H1 (cell line): ENCODE results near the gene SCNN1G. TPM values are rescaled to one million over a fixed set of nuclear protein-coding genes. Genes with fewer than 3 reads are reported as not detected.

ENCODE experiments used
- CTCF ChIA-PET: fragments of 300-600 bp; sonication (Branson Sonifier 250); formaldehyde crosslinking; loops from one replicate; lab custom pipeline; 2021; ENCODE audit not compliant: partially characterized antibody; lab: Charles Lee
- POLR2A ChIA-PET: fragments of 300-600 bp; sonication (Branson Sonifier 250); formaldehyde crosslinking; loops from one replicate; lab custom pipeline; 2021; ENCODE audit warnings: inconsistent platforms; ENCODE audit not compliant: partially characterized antibody; lab: Charles Lee
- DNase-seq, 2 experiments: peaks; one replicate each; pipeline versions ENCODE4 v3.0.0 to v3.0.0-alpha.2; 2010 to 2022; ENCODE audit warnings: low spot score in 2 of 2, low read depth in 1 of 2, mixed read lengths in 1 of 2
- FAIRE-seq: peaks from 2 replicates; lab custom pipeline; 2011; peaks lifted over from hg19 to GRCh38; lab: Jason Lieb, UNC
- H2AFZ ChIP-seq: 2 replicates; pipeline ENCODE4 v1.8.1; 2012; ENCODE audit warnings: low read length, inconsistent platforms
- H2AK5ac ChIP-seq: 2 replicates; pipeline ENCODE4 v1.6.1; 2013; ENCODE audit warnings: low read depth, low read length
- H2BK120ac ChIP-seq: replicated peaks from 2 replicates; pipeline ENCODE3; 2013; ENCODE audit warnings: low read depth, low read length, inconsistent platforms
- H2BK12ac ChIP-seq: 2 replicates; pipeline ENCODE4 v1.6.1; 2013; ENCODE audit warnings: low read depth, low read length
- H2BK15ac ChIP-seq: 2 replicates; pipeline ENCODE4 v1.6.1; 2013; ENCODE audit warnings: low read length
- H2BK20ac ChIP-seq: 2 replicates; pipeline ENCODE4 v1.6.1; 2013; ENCODE audit warnings: low read length
- H2BK5ac ChIP-seq: 2 replicates; pipeline ENCODE4 v1.6.1; 2013; ENCODE audit warnings: low read depth, low read length
- H3K14ac ChIP-seq: 2 replicates; pipeline ENCODE4 v1.6.1; 2013; ENCODE audit warnings: inconsistent platforms; ENCODE audit not compliant: insufficient read length
- H3K18ac ChIP-seq: 2 replicates; pipeline ENCODE4 v1.6.1; 2013; ENCODE audit warnings: low read length; ENCODE audit errors: extremely low read depth
- H3K23ac ChIP-seq: 2 replicates; pipeline ENCODE4 v1.6.1; 2013; ENCODE audit warnings: inconsistent platforms; ENCODE audit not compliant: insufficient read length
- H3K23me2 ChIP-seq: 2 replicates; pipeline ENCODE4 v1.6.1; 2013; ENCODE audit warnings: low read depth, low read length
- H3K27ac ChIP-seq: 2 replicates; pipeline ENCODE4 v1.6.1; 2011; ENCODE audit warnings: low read depth, low read length, inconsistent platforms
- H3K27me3 ChIP-seq, 4 experiments: replicated peaks in 1 of 4; 1 replicate in 1 of 4; 2 replicates in 3 of 4; pipeline versions ENCODE4 v1.6.1 to v1.8.1; 2011 to 2013; ENCODE audit warnings: low read length in 3 of 4, mild to moderate bottlenecking in 3 of 4, inconsistent platforms in 2 of 4, mixed read lengths in 2 of 4, moderate library complexity in 1 of 4; ENCODE audit not compliant: control insufficient read depth in 3 of 4, insufficient read depth in 3 of 4; ENCODE audit errors: extremely low read depth in 1 of 4
- H3K36me3 ChIP-seq, 4 experiments: 2 replicates each; pipeline versions ENCODE4 v1.6.1 to v1.8.1; 2011 to 2013; ENCODE audit warnings: mild to moderate bottlenecking in 4 of 4, low read length in 3 of 4, moderate library complexity in 2 of 4, control low read depth in 1 of 4, inconsistent platforms in 1 of 4; ENCODE audit not compliant: insufficient read depth in 4 of 4, control insufficient read depth in 2 of 4
- H3K4ac ChIP-seq: replicated peaks from 2 replicates; pipeline ENCODE3; 2013; ENCODE audit warnings: low read length, low read depth, mixed read lengths, inconsistent platforms; ENCODE audit not compliant: insufficient read length
- H3K4me1 ChIP-seq, 4 experiments: replicated peaks in 1 of 4; 1 replicate in 1 of 4; 2 replicates in 3 of 4; pipeline versions ENCODE4 v1.6.1 to v1.8.1; 2011 to 2013; ENCODE audit warnings: low read length in 3 of 4, inconsistent platforms in 2 of 4, mixed read lengths in 1 of 4; ENCODE audit not compliant: insufficient read depth in 4 of 4, control insufficient read depth in 3 of 4
- H3K4me2 ChIP-seq, 2 experiments: 2 replicates each; pipeline versions ENCODE4 v1.6.1 to v1.8.1; 2011 to 2013; ENCODE audit warnings: low read depth in 2 of 2, low read length in 2 of 2, control low read depth in 1 of 2, inconsistent platforms in 1 of 2, mild to moderate bottlenecking in 1 of 2; ENCODE audit not compliant: insufficient read depth in 1 of 2
- H3K4me3 ChIP-seq, 4 experiments: fragments of 200-600, 300-600 bp in 1 of 4; sonication (generic), shearing (Covaris generic), sonication (Bioruptor Twin) in 1 of 4; 2 replicates each; pipeline versions ENCODE4 v1.5.1 to v1.8.1; 2011 to 2016; ENCODE audit warnings: low read length in 4 of 4, low read depth in 3 of 4, control low read depth in 2 of 4, inconsistent platforms in 2 of 4, mild to moderate bottlenecking in 2 of 4, mixed read lengths in 1 of 4, moderate library complexity in 1 of 4; ENCODE audit not compliant: insufficient read depth in 2 of 4; ENCODE audit errors: extremely low read depth in 1 of 4
- H3K56ac ChIP-seq: replicated peaks from 2 replicates; pipeline ENCODE3; 2013; ENCODE audit warnings: low read depth, mild to moderate bottlenecking, mixed read lengths, low read length, inconsistent platforms; ENCODE audit not compliant: insufficient read length
- H3K79me1 ChIP-seq: 2 replicates; pipeline ENCODE4 v1.6.1; 2013; ENCODE audit warnings: low read depth, low read length, control low read depth
- H3K79me2 ChIP-seq, 2 experiments: 2 replicates each; pipeline versions ENCODE4 v1.6.1 to v1.8.1; 2012 to 2013; ENCODE audit warnings: low read length in 2 of 2, mild to moderate bottlenecking in 2 of 2, inconsistent platforms in 1 of 2; ENCODE audit not compliant: insufficient read depth in 2 of 2, control insufficient read depth in 1 of 2
- H3K9ac ChIP-seq, 4 experiments: replicated peaks in 1 of 4; 1 replicate in 1 of 4; 2 replicates in 3 of 4; pipeline versions ENCODE4 v1.6.1 to v1.8.1; 2011 to 2013; ENCODE audit warnings: low read depth in 3 of 4, low read length in 3 of 4, control low read depth in 2 of 4, mild to moderate bottlenecking in 2 of 4, moderate library complexity in 2 of 4, inconsistent platforms in 1 of 4; ENCODE audit errors: extremely low read depth in 1 of 4
- H3K9me3 ChIP-seq, 2 experiments: 2 replicates each; pipeline versions ENCODE4 v1.6.1 to v1.8.1; 2012 to 2013; ENCODE audit warnings: mild to moderate bottlenecking in 2 of 2, moderate library complexity in 2 of 2, control low read depth in 1 of 2, inconsistent platforms in 1 of 2, low read depth in 1 of 2, low read length in 1 of 2, mixed read lengths in 1 of 2; ENCODE audit not compliant: insufficient read depth in 2 of 2
- H4K20me1 ChIP-seq, 2 experiments: replicated peaks in 1 of 2; 2 replicates each; pipeline versions ENCODE3 to v1.8.1; 2011 to 2013; ENCODE audit warnings: inconsistent platforms in 2 of 2, low read length in 2 of 2, mild to moderate bottlenecking in 1 of 2; ENCODE audit not compliant: insufficient read depth in 2 of 2, control insufficient read depth in 1 of 2
- H4K5ac ChIP-seq: 2 replicates; pipeline ENCODE4 v1.6.1; 2013; ENCODE audit warnings: low read length, low read depth, mixed read lengths, inconsistent platforms; ENCODE audit not compliant: insufficient read length
- H4K8ac ChIP-seq: 2 replicates; pipeline ENCODE4 v1.8.0; 2013; ENCODE audit warnings: mild to moderate bottlenecking, moderate library complexity, low read length, inconsistent platforms; ENCODE audit not compliant: insufficient read depth; ENCODE audit errors: extremely low read depth
- H4K91ac ChIP-seq: replicated peaks from 2 replicates; pipeline ENCODE3; 2013; ENCODE audit warnings: low read length, mixed read lengths, inconsistent platforms; ENCODE audit not compliant: insufficient read length
- ASH2L ChIP-seq: fragments of 200-600, 300-600 bp; sonication (generic); IDR thresholded peaks from one replicate; pipeline ENCODE4 v1.7.1; 2017; ENCODE audit warnings: low read length
- CREB1 ChIP-seq: IDR thresholded peaks from 2 replicates; pipeline ENCODE4 v1.6.1; 2012; ENCODE audit warnings: inconsistent platforms
- KDM4A ChIP-seq: IDR thresholded peaks from one replicate; pipeline ENCODE4 v1.7.1; 2012; ENCODE audit warnings: low read depth, mild to moderate bottlenecking, moderate library complexity, low read length, inconsistent platforms; ENCODE audit not compliant: severe bottlenecking
- PHF8 ChIP-seq: fragments of 200-600 bp; sonication (generic); conservative IDR thresholded peaks from 2 replicates; pipeline ENCODE4 v1.7.1; 2012; ENCODE audit warnings: low read depth, mild to moderate bottlenecking, inconsistent platforms, low read length, moderate library complexity
- SP1 ChIP-seq: IDR thresholded peaks from 2 replicates; pipeline ENCODE4 v1.6.1; 2011; ENCODE audit warnings: low read depth, low read length
- SUZ12 ChIP-seq: fragments of 200-600 bp; sonication (generic); IDR thresholded peaks from 2 replicates; pipeline ENCODE4 v1.6.1; 2012; ENCODE audit warnings: mild to moderate bottlenecking, inconsistent platforms, low read length, moderate library complexity, mixed read lengths
- ZNF274 ChIP-seq: IDR thresholded peaks from 2 replicates; pipeline ENCODE4 v1.7.0; 2012; ENCODE audit warnings: low read length, borderline replicate concordance; ENCODE audit errors: extremely low read depth
- WGBS, 2 experiments: shearing (Covaris generic) in 1 of 2; methylation state at CpG; one replicate each; pipeline versions ENCODE4 v1.1.6 to v1.1.7; 2013 to 2015; ENCODE audit warnings: low lambda C conversion rate in 2 of 2, mixed read lengths in 2 of 2, inconsistent platforms in 1 of 2, low coverage in 1 of 2, missing lambda C conversion rate in 1 of 2; ENCODE audit not compliant: insufficient replicate concordance in 2 of 2, insufficient coverage in 1 of 2, insufficient read length in 1 of 2; ENCODE audit errors: extremely low coverage in 1 of 2, missing lambda C conversion rate in 1 of 2; 5-methylcytosine and 5-hydroxymethylcytosine counted together
- long read RNA-seq, 2 experiments: library from RNA in 1 of 2; library from capped mRNA in 1 of 2; stranded (forward); transcript quantifications; one replicate each; pipeline ENCODE4 v2.0.0, GENCODE V29; 2021; ENCODE audit warnings: inconsistent platforms in 1 of 2
- polyA minus RNA-seq, 3 experiments: library from RNA; depleted of rRNA, polyadenylated mRNA; stranded (reverse); fragments of >200 nt; gene quantifications; 1 replicate in 2 of 3; 2 replicates in 1 of 3; pipeline ENCODE4 v1.2.3, GENCODE V29; 2011
- polyA plus RNA-seq, 7 experiments: library from polyadenylated mRNA; depleted of rRNA in 3 of 7; stranded (reverse) in 5 of 7; unstranded in 2 of 7; fragments of >200 nt in 5 of 7; fragments of 200-250 nt in 2 of 7; gene quantifications; 1 replicate in 5 of 7; 2 replicates in 1 of 7; 4 replicates in 1 of 7; pipeline versions ENCODE4 v1.2.1 to v1.2.3, GENCODE V29; 2011 to 2013; ENCODE audit warnings: missing spikeins in 2 of 7, mixed read lengths in 2 of 7
- total RNA-seq: library from RNA; stranded (reverse); fragmentation: NEBNext Ultra II Directional; extraction: Animal tissue kit (Norgen Biotek cat#: 25700); gene quantifications from 2 replicates; pipeline ENCODE4 v1.2.1, GENCODE V29; 2021

The SCNN1G gene, protein sequence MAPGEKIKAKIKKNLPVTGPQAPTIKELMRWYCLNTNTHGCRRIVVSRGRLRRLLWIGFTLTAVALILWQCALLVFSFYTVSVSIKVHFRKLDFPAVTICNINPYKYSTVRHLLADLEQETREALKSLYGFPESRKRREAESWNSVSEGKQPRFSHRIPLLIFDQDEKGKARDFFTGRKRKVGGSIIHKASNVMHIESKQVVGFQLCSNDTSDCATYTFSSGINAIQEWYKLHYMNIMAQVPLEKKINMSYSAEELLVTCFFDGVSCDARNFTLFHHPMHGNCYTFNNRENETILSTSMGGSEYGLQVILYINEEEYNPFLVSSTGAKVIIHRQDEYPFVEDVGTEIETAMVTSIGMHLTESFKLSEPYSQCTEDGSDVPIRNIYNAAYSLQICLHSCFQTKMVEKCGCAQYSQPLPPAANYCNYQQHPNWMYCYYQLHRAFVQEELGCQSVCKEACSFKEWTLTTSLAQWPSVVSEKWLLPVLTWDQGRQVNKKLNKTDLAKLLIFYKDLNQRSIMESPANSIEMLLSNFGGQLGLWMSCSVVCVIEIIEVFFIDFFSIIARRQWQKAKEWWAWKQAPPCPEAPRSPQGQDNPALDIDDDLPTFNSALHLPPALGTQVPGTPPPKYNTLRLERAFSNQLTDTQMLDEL
- total RNA-seq (0.99 and 1.1 TPM in 2 replicates), polyA plus RNA-seq (2011; rRNA removed) (0.73 and 1.9 TPM in 2 replicates), polyA minus RNA-seq (2011; rRNA and poly(A)+ RNA removed) (1.7 and 2.0 TPM in 2 replicates)
- 1.0 TPM for polyA plus RNA-seq (2011; cell fraction: cytosol; rRNA removed)
- 1.3 TPM for polyA plus RNA-seq (2011; cell fraction: nucleus; rRNA removed)
- polyA plus RNA-seq (2012, experiment 1 of 2), result 1.1 to 1.7 TPM (median 1.4 TPM) in 4 replicates
- 0.73 TPM for polyA plus RNA-seq (2012, experiment 2 of 2)
- 0.41 TPM for polyA plus RNA-seq (2013, experiment 1 of 2)
- polyA plus RNA-seq (2013, experiment 2 of 2), result 0.33 TPM
- 1.2 TPM for polyA minus RNA-seq (2011; cell fraction: cytosol; rRNA and poly(A)+ RNA removed)
- 1.1 TPM for polyA minus RNA-seq (2011; cell fraction: nucleus; rRNA and poly(A)+ RNA removed)
- long read RNA-seq, experiment 1, result 0 reads
- long read RNA-seq, experiment 2, result 0 reads

DNA sequence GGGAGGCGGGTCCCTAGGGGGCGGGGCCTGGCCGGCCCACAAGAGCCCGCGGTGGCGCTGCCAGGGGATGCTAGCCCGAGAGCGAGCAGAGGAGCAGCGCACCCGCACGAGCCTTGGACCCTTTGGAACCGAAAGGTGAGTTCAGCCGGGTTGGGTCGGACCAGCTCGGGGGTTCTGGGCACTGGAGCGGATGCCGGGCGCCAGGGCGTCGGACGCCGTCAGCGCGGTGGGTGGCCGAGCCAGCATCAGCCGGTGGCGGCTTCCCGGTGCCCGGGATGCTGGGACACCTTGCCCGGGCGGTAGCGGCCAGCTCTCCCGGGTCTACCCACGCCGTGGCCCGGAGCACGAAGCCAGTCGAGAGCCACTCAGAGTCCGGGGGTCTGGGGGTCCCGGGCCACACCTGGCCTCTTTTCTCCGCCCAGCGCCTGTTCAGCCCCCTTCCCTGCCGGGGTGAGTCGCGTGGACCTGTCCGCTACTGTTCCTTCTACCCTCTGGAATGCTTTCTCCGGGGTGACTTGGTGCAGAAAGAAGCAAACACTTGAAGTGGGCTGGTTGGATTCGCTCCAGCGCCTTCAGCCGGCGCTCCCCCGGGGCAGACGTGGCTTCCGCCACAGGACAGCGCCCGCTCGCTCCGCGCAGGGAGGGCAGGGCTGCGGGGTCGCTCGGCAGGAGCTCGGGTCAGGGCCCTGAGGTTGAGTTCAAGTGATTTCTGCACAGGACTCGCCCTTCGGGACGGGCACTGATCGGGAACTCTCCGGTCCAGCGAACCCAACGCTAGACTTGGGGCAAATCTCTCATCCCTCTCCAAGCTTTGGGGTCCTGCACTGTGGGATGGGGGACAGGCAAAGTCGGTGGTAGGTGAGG, at the start of gene SCNN1G:
Gene SCNN1G, plus strand, starts transcription at position 67 of the 864 bp plus-strand sequence. CDS start 3,527 bp downstream, outside the sequence.
- Histone ChIP-seq H3K27ac (no peak within 1 kb of the TSS), H2BK120ac (no peak within 1 kb of the TSS), H2BK5ac (no peak within 1 kb of the TSS), H3K9ac (no peak within 1 kb of the TSS; a peak in 1 of 7 replicates), H3K4ac (no peak within 1 kb of the TSS), H3K23me2 (peaks cover 8% of the 10 kb centered on the region; the same call in 1 of the 2 replicates), H2BK12ac (no peak within 1 kb of the TSS), H3K14ac (no peak within 1 kb of the TSS), H3K18ac (peak within 1 kb of the TSS; percentile 60; the same call in 1 of the 2 replicates), H2BK15ac (0 out of 2 replicates have a peak within 1 kb of the TSS, but pooled peaks have one; percentile 46), H4K20me1 (no peaks in the 10 kb centered on the region), H2AK5ac (no peak within 1 kb of the TSS), H3K36me3 (no peaks in the 10 kb centered on the region), H3K27me3 (peaks cover 7 to 23% (median 16%) of the 10 kb centered on the region in 4 experiments), H4K5ac (no peak within 1 kb of the TSS), H3K4me1 (peaks cover 0 to 8% (median 4%) of the 10 kb centered on the region in 4 experiments; a peak in 4 of 7 replicates), H3K79me1 (no peaks in the 10 kb centered on the region), H3K56ac (no peak within 1 kb of the TSS), H3K79me2 (no peaks in the 10 kb centered on the region), H3K4me3 (peak within 1 kb of the TSS; percentile 35 to 68 (median 55)), H3K9me3 (no peaks in the 10 kb centered on the region), H3K23ac (no peak within 1 kb of the TSS), H2AFZ (peak within 1 kb of the TSS; percentile 87; the same call in 1 of the 2 replicates), H4K91ac (no peak within 1 kb of the TSS), H4K8ac (no peak within 1 kb of the TSS), H3K4me2 (peak within 1 kb of the TSS; percentile 83 to 92), H2BK20ac (no peak within 1 kb of the TSS)
- CTCF ChIA-PET, result interaction anchor here (0.5 to 14.8 kb wide), 18 partner anchors 9 to 1485 kb away, joined by 3 to 178 read pairs (median 4); partner anchors contain the start of gene SCNN1B
- DNase-seq, result no peak
- FAIRE-seq, result no peak
- 7% methylated on average over 56 of the region's 71 CpGs; no CpG with 5 or more reads in 1 of the 2 experiments for WGBS, 2 experiments
- POLR2A ChIA-PET, result no interaction called here
- TF ChIP-seq CREB1 (peak; percentile 3; the same call in 1 of the 2 replicates), SP1 (no peak), KDM4A (peak; percentile 82), ASH2L (peak; percentile 53), PHF8 (0 out of 2 replicates have a peak, but pooled peaks have one; percentile 13), SUZ12 (peak; percentile 53), ZNF274 (no peak)
